ENCODE data around the gene PLA2G2A. TPM values are rescaled to one million over a fixed set of nuclear protein-coding genes. Genes with fewer than 3 reads are reported as not detected.

The PLA2G2A gene
- total RNA-seq, 1 experiment from 2014 or later, result 1.2 TPM

DNA sequence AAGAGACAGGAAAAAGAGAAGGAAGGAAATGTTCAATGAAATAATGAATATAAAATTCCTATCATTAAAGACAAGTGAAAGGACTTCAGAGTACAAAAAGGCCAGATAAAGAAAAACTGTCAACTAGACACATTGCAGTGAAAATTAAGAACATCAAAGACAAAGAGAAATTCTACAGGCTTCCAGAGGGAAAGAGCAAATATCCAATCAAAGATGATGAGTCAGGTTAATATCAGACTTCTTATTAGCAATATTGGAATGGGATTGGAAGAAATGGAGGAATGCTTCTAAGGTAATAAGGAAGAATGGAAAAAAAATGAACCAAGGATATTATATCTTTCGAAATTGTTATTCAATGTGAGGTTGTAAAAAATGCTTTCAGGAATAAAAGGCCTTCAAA is 7.8 kb downstream of the PLA2G2A start:
- Mint-ChIP-seq H3K9me3 (0 out of 2 replicates have a peak, but pooled peaks cover 5% of the 10 kb centered on the region), H3K27ac (no peak overlapping the region), H3K27me3 (ENCODE audit: low read depth) (no peaks in the 10 kb centered on the region), H3K36me3 (no peaks in the 10 kb centered on the region), H3K4me1 (peaks cover 22% of the 10 kb centered on the region), H3K4me3 (no peak overlapping the region)
- POLR2A ChIA-PET, result no interaction called here
- CTCF ChIA-PET, result no interaction called here
- ATAC-seq, result no peak
- TF ChIP-seq FOXK1 (CRISPR knock-in tag; IDR thresholded peaks at IDR 0.05), result no peak
- TF ChIP-seq, protein P1, sequence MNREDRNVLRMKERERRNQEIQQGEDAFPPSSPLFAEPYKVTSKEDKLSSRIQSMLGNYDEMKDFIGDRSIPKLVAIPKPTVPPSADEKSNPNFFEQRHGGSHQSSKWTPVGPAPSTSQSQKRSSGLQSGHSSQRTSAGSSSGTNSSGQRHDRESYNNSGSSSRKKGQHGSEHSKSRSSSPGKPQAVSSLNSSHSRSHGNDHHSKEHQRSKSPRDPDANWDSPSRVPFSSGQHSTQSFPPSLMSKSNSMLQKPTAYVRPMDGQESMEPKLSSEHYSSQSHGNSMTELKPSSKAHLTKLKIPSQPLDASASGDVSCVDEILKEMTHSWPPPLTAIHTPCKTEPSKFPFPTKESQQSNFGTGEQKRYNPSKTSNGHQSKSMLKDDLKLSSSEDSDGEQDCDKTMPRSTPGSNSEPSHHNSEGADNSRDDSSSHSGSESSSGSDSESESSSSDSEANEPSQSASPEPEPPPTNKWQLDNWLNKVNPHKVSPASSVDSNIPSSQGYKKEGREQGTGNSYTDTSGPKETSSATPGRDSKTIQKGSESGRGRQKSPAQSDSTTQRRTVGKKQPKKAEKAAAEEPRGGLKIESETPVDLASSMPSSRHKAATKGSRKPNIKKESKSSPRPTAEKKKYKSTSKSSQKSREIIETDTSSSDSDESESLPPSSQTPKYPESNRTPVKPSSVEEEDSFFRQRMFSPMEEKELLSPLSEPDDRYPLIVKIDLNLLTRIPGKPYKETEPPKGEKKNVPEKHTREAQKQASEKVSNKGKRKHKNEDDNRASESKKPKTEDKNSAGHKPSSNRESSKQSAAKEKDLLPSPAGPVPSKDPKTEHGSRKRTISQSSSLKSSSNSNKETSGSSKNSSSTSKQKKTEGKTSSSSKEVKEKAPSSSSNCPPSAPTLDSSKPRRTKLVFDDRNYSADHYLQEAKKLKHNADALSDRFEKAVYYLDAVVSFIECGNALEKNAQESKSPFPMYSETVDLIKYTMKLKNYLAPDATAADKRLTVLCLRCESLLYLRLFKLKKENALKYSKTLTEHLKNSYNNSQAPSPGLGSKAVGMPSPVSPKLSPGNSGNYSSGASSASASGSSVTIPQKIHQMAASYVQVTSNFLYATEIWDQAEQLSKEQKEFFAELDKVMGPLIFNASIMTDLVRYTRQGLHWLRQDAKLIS (CRISPR knock-in tag; IDR thresholded peaks at IDR 0.05; ENCODE audit: borderline replicate concordance), result no peak
- DNase-seq (ENCODE audit: low spot score), result no peak

DNA sequence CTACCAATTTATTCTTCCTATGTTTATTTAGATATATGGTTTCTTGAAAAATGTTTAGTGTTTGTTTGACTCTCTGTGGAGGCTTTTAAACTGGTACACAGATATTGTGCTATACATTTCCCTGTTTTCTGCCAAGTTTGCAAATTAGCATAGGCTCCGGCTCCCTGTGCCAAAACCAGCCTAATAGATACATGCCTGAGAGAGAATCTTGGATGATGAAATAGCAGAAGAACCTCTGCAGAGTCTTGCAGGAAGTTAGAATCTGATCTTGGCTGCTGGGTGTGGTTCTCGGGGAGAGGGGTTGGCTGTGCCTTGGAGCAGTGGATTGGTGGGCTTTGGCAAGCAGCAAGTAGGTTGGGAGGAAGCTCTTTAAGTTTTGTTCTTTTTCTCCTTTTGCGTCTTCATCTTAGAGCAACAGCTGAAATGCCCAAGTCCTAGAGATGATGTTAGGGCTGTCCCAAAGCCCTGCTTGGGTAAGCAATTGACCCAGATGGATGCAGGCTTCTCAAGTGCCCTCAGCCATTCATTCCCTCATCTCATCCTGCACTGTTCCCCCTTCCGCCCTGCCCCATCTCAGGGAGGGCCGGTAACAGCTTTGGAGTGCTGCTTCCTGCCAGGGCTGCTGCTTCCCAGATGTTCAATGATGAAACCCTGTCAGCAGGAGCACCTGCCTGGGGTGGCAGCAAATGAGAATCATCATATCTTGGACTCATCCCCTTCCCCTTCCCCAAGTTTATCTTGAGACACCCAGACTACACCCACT is 9.3 kb downstream of the PLA2G2A start:
- H3K4me1 Mint-ChIP-seq, result peaks cover 15% of the 10 kb centered on the region
- H3K4me3 Mint-ChIP-seq, result no peak overlapping the region
- ChIA-PET CTCF (no interaction called here), POLR2A (no interaction called here)
- H3K27me3 Mint-ChIP-seq (ENCODE audit: low read depth), result no peaks in the 10 kb centered on the region
- H3K36me3 Mint-ChIP-seq, result 0 out of 2 replicates have a peak, but pooled peaks cover 3% of the 10 kb centered on the region
- DNase-seq (ENCODE audit: low spot score), result no peak
- TF ChIP-seq GABPB1 (CRISPR knock-in tag; IDR thresholded peaks at IDR 0.05) (no peak), NR2C2 (CRISPR knock-in tag; IDR thresholded peaks at IDR 0.05) (no peak), ZNF317 (CRISPR knock-in tag; IDR thresholded peaks at IDR 0.05; ENCODE audit: borderline replicate concordance, low read depth) (no peak), ZNF263 (CRISPR knock-in tag; IDR thresholded peaks at IDR 0.05; ENCODE audit: low read depth) (no peak), FOXK1 (CRISPR knock-in tag; IDR thresholded peaks at IDR 0.05) (no peak), GTF2I (CRISPR knock-in tag; conservative IDR thresholded peaks at IDR 0.05) (no peak), NR1H2 (CRISPR knock-in tag; IDR thresholded peaks at IDR 0.05) (no peak)
- TF ChIP-seq, protein P2, sequence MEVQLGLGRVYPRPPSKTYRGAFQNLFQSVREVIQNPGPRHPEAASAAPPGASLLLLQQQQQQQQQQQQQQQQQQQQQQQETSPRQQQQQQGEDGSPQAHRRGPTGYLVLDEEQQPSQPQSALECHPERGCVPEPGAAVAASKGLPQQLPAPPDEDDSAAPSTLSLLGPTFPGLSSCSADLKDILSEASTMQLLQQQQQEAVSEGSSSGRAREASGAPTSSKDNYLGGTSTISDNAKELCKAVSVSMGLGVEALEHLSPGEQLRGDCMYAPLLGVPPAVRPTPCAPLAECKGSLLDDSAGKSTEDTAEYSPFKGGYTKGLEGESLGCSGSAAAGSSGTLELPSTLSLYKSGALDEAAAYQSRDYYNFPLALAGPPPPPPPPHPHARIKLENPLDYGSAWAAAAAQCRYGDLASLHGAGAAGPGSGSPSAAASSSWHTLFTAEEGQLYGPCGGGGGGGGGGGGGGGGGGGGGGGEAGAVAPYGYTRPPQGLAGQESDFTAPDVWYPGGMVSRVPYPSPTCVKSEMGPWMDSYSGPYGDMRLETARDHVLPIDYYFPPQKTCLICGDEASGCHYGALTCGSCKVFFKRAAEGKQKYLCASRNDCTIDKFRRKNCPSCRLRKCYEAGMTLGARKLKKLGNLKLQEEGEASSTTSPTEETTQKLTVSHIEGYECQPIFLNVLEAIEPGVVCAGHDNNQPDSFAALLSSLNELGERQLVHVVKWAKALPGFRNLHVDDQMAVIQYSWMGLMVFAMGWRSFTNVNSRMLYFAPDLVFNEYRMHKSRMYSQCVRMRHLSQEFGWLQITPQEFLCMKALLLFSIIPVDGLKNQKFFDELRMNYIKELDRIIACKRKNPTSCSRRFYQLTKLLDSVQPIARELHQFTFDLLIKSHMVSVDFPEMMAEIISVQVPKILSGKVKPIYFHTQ (CRISPR knock-in tag; IDR thresholded peaks at IDR 0.05), result no peak
- TF ChIP-seq, protein P3, sequence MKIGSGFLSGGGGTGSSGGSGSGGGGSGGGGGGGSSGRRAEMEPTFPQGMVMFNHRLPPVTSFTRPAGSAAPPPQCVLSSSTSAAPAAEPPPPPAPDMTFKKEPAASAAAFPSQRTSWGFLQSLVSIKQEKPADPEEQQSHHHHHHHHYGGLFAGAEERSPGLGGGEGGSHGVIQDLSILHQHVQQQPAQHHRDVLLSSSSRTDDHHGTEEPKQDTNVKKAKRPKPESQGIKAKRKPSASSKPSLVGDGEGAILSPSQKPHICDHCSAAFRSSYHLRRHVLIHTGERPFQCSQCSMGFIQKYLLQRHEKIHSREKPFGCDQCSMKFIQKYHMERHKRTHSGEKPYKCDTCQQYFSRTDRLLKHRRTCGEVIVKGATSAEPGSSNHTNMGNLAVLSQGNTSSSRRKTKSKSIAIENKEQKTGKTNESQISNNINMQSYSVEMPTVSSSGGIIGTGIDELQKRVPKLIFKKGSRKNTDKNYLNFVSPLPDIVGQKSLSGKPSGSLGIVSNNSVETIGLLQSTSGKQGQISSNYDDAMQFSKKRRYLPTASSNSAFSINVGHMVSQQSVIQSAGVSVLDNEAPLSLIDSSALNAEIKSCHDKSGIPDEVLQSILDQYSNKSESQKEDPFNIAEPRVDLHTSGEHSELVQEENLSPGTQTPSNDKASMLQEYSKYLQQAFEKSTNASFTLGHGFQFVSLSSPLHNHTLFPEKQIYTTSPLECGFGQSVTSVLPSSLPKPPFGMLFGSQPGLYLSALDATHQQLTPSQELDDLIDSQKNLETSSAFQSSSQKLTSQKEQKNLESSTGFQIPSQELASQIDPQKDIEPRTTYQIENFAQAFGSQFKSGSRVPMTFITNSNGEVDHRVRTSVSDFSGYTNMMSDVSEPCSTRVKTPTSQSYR (CRISPR knock-in tag; IDR thresholded peaks at IDR 0.05), result no peak
- TF ChIP-seq, protein P4, sequence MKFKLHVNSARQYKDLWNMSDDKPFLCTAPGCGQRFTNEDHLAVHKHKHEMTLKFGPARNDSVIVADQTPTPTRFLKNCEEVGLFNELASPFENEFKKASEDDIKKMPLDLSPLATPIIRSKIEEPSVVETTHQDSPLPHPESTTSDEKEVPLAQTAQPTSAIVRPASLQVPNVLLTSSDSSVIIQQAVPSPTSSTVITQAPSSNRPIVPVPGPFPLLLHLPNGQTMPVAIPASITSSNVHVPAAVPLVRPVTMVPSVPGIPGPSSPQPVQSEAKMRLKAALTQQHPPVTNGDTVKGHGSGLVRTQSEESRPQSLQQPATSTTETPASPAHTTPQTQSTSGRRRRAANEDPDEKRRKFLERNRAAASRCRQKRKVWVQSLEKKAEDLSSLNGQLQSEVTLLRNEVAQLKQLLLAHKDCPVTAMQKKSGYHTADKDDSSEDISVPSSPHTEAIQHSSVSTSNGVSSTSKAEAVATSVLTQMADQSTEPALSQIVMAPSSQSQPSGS (CRISPR knock-in tag; IDR thresholded peaks at IDR 0.05; ENCODE audit: borderline replicate concordance, low read depth), result no peak
- TF ChIP-seq, protein P5, sequence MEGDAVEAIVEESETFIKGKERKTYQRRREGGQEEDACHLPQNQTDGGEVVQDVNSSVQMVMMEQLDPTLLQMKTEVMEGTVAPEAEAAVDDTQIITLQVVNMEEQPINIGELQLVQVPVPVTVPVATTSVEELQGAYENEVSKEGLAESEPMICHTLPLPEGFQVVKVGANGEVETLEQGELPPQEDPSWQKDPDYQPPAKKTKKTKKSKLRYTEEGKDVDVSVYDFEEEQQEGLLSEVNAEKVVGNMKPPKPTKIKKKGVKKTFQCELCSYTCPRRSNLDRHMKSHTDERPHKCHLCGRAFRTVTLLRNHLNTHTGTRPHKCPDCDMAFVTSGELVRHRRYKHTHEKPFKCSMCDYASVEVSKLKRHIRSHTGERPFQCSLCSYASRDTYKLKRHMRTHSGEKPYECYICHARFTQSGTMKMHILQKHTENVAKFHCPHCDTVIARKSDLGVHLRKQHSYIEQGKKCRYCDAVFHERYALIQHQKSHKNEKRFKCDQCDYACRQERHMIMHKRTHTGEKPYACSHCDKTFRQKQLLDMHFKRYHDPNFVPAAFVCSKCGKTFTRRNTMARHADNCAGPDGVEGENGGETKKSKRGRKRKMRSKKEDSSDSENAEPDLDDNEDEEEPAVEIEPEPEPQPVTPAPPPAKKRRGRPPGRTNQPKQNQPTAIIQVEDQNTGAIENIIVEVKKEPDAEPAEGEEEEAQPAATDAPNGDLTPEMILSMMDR (IDR thresholded peaks at IDR 0.05), result no peak
- peaks cover 12% of the 10 kb centered on the region for H3K9me3 Mint-ChIP-seq
- H3K27ac Mint-ChIP-seq, result no peak overlapping the region
- ATAC-seq, result no peak

Measured in WTC11 (cell line).